SK-N-SH (cell line): Measurements from ENCODE around the gene MSRB1. TPM values are rescaled to one million over a fixed set of nuclear protein-coding genes. Genes with fewer than 3 reads are reported as not detected.

ENCODE experiments used
- CTCF ChIA-PET: fragments of 300-600, 350-600 bp; formaldehyde crosslinking; extraction: SDS; loops from one replicate; lab custom pipeline; 2021; lab: Yijun Ruan, JAX
- POLR2A ChIA-PET: fragments of 350-600 bp; sonication (Branson Sonifier 250); formaldehyde crosslinking; extraction: SDS; loops from one replicate; lab custom pipeline; 2020; ENCODE audit warnings: antibody characterized with exemption, inconsistent platforms; lab: Yijun Ruan, JAX
- DNase-seq: peaks from one replicate; pipeline ENCODE4 v3.0.0; 2012
- H2AFZ ChIP-seq: fragments of 200-600 bp; sonication (generic); 2 replicates; pipeline ENCODE4 v1.8.1; 2016; ENCODE audit warnings: antibody characterized with exemption, mild to moderate bottlenecking, low read depth
- H3F3A ChIP-seq: fragments of 200-600 bp; sonication (generic); replicated peaks from 2 replicates; pipeline ENCODE3; 2016; ENCODE audit warnings: antibody characterized with exemption, mild to moderate bottlenecking; ENCODE audit not compliant: insufficient read depth
- H3K27ac ChIP-seq, 2 experiments: fragments of 200-500 bp in 1 of 2; fragments of 200-600 bp in 1 of 2; sonication (Bioruptor generic) in 1 of 2; sonication (generic), shearing (Covaris generic) in 1 of 2; 2 replicates each; pipeline versions ENCODE4 v1.5.1 to v1.6.1; 2014 to 2016; ENCODE audit warnings: low read depth in 2 of 2, inconsistent platforms in 1 of 2, low read length in 1 of 2, mild to moderate bottlenecking in 1 of 2, mixed read lengths in 1 of 2
- H3K27me3 ChIP-seq: fragments of 200-600 bp; sonication (generic), shearing (Covaris generic); 2 replicates; pipeline ENCODE4 v1.6.1; 2016; ENCODE audit warnings: mixed run types; ENCODE audit not compliant: insufficient read depth
- H3K36me3 ChIP-seq, 2 experiments: fragments of 200-500 bp in 1 of 2; fragments of 200-600 bp in 1 of 2; sonication (Bioruptor generic) in 1 of 2; sonication (generic) in 1 of 2; replicated peaks in 1 of 2; 2 replicates each; pipeline versions ENCODE3 to v1.5.1; 2014 to 2016; ENCODE audit warnings: low read length in 1 of 2, mild to moderate bottlenecking in 1 of 2; ENCODE audit not compliant: insufficient read depth in 2 of 2, control insufficient read depth in 1 of 2
- H3K4me1 ChIP-seq, 2 experiments: fragments of 200-500 bp in 1 of 2; fragments of 200-600 bp in 1 of 2; sonication (Bioruptor generic) in 1 of 2; sonication (generic), shearing (Covaris generic) in 1 of 2; 2 replicates each; pipeline versions ENCODE4 v1.5.1 to v1.6.1; 2014 to 2016; ENCODE audit warnings: low read depth in 1 of 2, low read length in 1 of 2, mixed run types in 1 of 2; ENCODE audit not compliant: insufficient read depth in 2 of 2, control insufficient read depth in 1 of 2
- H3K4me2 ChIP-seq: fragments of 200-600 bp; sonication (generic), shearing (Covaris generic); 2 replicates; pipeline ENCODE4 v1.6.1; 2017; ENCODE audit warnings: mixed run types
- H3K4me3 ChIP-seq, 2 experiments: fragments of 200-500 bp in 1 of 2; fragments of 200-600 bp in 1 of 2; sonication (Bioruptor generic) in 1 of 2; sonication (generic), shearing (Covaris generic) in 1 of 2; 2 replicates each; pipeline versions ENCODE4 v1.5.1 to v1.8.1; 2014 to 2016; ENCODE audit warnings: low read depth in 2 of 2, inconsistent platforms in 1 of 2, low read length in 1 of 2, mild to moderate bottlenecking in 1 of 2, mixed read lengths in 1 of 2, moderate library complexity in 1 of 2
- H3K79me2 ChIP-seq: fragments of 200-600 bp; sonication (generic); 2 replicates; pipeline ENCODE4 v1.8.1; 2017; ENCODE audit warnings: mild to moderate bottlenecking; ENCODE audit not compliant: insufficient read depth
- H3K9ac ChIP-seq: fragments of 200-600 bp; sonication (generic); 2 replicates; pipeline ENCODE4 v1.6.1; 2017; ENCODE audit warnings: mixed run types
- H3K9me2 ChIP-seq: fragments of 200-600 bp; sonication (generic); 2 replicates; pipeline ENCODE4 v1.6.1; 2017; ENCODE audit warnings: mixed run types
- H3K9me3 ChIP-seq: fragments of 200-600 bp; sonication (generic); 2 replicates; pipeline ENCODE4 v1.6.1; 2017; ENCODE audit warnings: mixed run types, mild to moderate bottlenecking, moderate library complexity
- H4K20me1 ChIP-seq: fragments of 200-600 bp; sonication (generic); 2 replicates; pipeline ENCODE4 v1.6.1; 2017; ENCODE audit warnings: mild to moderate bottlenecking, mixed run types; ENCODE audit not compliant: insufficient read depth
- CHD2 ChIP-seq: fragments of 150-350 bp; IDR thresholded peaks from 2 replicates; pipeline ENCODE4 v1.6.1; 2018; ENCODE audit warnings: low read length; ENCODE audit not compliant: partially characterized antibody
- EZH2phosphoT487 ChIP-seq: fragments of 200-600 bp; sonication (generic); IDR thresholded peaks from 2 replicates; pipeline ENCODE4 v1.6.1; 2017; ENCODE audit warnings: low read depth, mixed run types, mild to moderate bottlenecking, antibody characterized with exemption, moderate library complexity, borderline replicate concordance
- FOXM1 ChIP-seq: IDR thresholded peaks from 2 replicates; pipeline ENCODE4 v1.4.0; 2012; ENCODE audit warnings: low read depth, mild to moderate bottlenecking
- JUND ChIP-seq: IDR thresholded peaks from 2 replicates; pipeline ENCODE4 v1.4.0; 2012
- NRF1 ChIP-seq: IDR thresholded peaks from 2 replicates; pipeline ENCODE4 v1.6.1; 2012; ENCODE audit warnings: low read depth, mild to moderate bottlenecking, low read length
- POLR2AphosphoS5 ChIP-seq: IDR thresholded peaks from 2 replicates; pipeline ENCODE4 v1.6.1; 2012; ENCODE audit warnings: low read depth, low read length
- RFX5 ChIP-seq: IDR thresholded peaks from 2 replicates; pipeline ENCODE4 v1.6.1; 2012; ENCODE audit warnings: mild to moderate bottlenecking, improper control_type of control experiment, low read length
- RXRA ChIP-seq: IDR thresholded peaks from 2 replicates; pipeline ENCODE4 v1.4.0; 2012; ENCODE audit warnings: low read depth, mild to moderate bottlenecking, borderline replicate concordance
- SMC3 ChIP-seq: IDR thresholded peaks from 2 replicates; pipeline ENCODE4 v1.6.1; 2012; ENCODE audit warnings: low read depth, low read length, improper control_type of control experiment
- TAF1 ChIP-seq: IDR thresholded peaks from 2 replicates; pipeline ENCODE4 v1.6.1; 2012; ENCODE audit warnings: low read depth, mild to moderate bottlenecking, low read length, moderate library complexity, borderline replicate concordance
- TEAD4 ChIP-seq: IDR thresholded peaks from 2 replicates; pipeline ENCODE4 v1.4.0; 2012; ENCODE audit warnings: mild to moderate bottlenecking, borderline replicate concordance; ENCODE audit not compliant: insufficient read depth
- YY1 ChIP-seq: IDR thresholded peaks from 2 replicates; pipeline ENCODE4 v1.4.0; 2012; ENCODE audit warnings: low read depth, mild to moderate bottlenecking
- WGBS: methylation state at CpG from one replicate; pipeline ENCODE4 v1.1.6; 2017; ENCODE audit warnings: low lambda C conversion rate; 5-methylcytosine and 5-hydroxymethylcytosine counted together
- polyA plus RNA-seq, 3 experiments: library from polyadenylated mRNA; depleted of rRNA; stranded (reverse); fragments of >200 nt; gene quantifications; 2 replicates each; pipeline ENCODE4 v1.2.3, GENCODE V29; 2012
- TF ChIP-seq, protein P1 (sequence below): IDR thresholded peaks from 2 replicates; pipeline ENCODE4 v1.4.0; 2012; ENCODE audit warnings: low read depth, borderline replicate concordance
- TF ChIP-seq, protein P2 (sequence below): IDR thresholded peaks from 2 replicates; pipeline ENCODE4 v1.4.0; 2012; ENCODE audit warnings: low read depth, borderline replicate concordance
- TF ChIP-seq, protein P3 (sequence below): fragments of 200-600 bp; sonication (generic); IDR thresholded peaks from 2 replicates; pipeline ENCODE4 v1.6.1; 2017; ENCODE audit warnings: antibody characterized with exemption, mild to moderate bottlenecking, moderate library complexity
- TF ChIP-seq, protein P4 (sequence below): IDR thresholded peaks from 2 replicates; pipeline ENCODE4 v1.6.1; 2012; ENCODE audit warnings: mild to moderate bottlenecking, low read depth, low read length, moderate library complexity
- TF ChIP-seq, protein P5 (sequence below): IDR thresholded peaks from 2 replicates; pipeline ENCODE4; 2012

The MSRB1 gene
- polyA plus RNA-seq, 1 of the 3 experiments (the other 2 are of a cell fraction), result 31.4 TPM

DNA sequence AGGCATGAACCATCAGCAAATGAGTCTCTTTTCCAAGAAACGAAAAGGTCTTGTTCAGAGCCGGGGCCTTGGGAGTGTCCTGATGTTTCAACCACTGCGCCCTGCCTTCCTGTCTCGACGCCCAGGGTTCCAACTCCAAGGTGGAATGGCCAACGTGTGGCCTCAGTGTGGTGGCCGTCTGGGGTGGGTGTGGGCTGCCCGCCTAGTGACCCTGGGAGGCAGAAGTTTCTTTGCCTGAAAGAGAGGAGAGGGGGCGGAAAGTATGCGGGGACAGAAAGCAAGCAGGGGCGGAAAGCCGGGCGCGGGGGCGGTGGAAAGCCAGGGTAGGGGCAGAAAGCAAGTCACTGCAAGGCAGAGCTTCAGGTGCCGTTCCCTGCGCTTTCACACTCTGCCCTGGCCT lies 4.1 kb downstream of the MSRB1 start:
- Histone ChIP-seq H3K9me2 (no peaks in the 10 kb centered on the region), H2AFZ (no peak overlapping the region), H3K27ac (no peak overlapping the region), H3K4me2 (no peak overlapping the region)
- CTCF ChIA-PET, result no interaction called here
- no peak for DNase-seq
- TF ChIP-seq TAF1, result no peak
- TF ChIP-seq RFX5, result no peak
- TF ChIP-seq NRF1, result no peak
- no peak for TF ChIP-seq SMC3
- TF ChIP-seq YY1, result no peak
- no peak for TF ChIP-seq FOXM1
- TF ChIP-seq, protein P1, sequence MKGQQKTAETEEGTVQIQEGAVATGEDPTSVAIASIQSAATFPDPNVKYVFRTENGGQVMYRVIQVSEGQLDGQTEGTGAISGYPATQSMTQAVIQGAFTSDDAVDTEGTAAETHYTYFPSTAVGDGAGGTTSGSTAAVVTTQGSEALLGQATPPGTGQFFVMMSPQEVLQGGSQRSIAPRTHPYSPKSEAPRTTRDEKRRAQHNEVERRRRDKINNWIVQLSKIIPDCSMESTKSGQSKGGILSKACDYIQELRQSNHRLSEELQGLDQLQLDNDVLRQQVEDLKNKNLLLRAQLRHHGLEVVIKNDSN, result no peak
- TF ChIP-seq, protein P2, sequence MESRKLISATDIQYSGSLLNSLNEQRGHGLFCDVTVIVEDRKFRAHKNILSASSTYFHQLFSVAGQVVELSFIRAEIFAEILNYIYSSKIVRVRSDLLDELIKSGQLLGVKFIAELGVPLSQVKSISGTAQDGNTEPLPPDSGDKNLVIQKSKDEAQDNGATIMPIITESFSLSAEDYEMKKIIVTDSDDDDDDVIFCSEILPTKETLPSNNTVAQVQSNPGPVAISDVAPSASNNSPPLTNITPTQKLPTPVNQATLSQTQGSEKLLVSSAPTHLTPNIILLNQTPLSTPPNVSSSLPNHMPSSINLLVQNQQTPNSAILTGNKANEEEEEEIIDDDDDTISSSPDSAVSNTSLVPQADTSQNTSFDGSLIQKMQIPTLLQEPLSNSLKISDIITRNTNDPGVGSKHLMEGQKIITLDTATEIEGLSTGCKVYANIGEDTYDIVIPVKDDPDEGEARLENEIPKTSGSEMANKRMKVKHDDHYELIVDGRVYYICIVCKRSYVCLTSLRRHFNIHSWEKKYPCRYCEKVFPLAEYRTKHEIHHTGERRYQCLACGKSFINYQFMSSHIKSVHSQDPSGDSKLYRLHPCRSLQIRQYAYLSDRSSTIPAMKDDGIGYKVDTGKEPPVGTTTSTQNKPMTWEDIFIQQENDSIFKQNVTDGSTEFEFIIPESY, result no peak
- TF ChIP-seq, all 33 proteins: peak for 0
- no peaks in the 10 kb centered on the region for H3K27me3 ChIP-seq
- no peaks in the 10 kb centered on the region for H3K9me3 ChIP-seq
- no peak overlapping the region for H3K4me3 ChIP-seq
- peaks cover 0 to 10% of the 10 kb centered on the region in 2 experiments; a peak in 2 of 4 replicates for H3K4me1 ChIP-seq
- POLR2A ChIA-PET, result no interaction called here
- no peak overlapping the region for H3K9ac ChIP-seq
- H3K79me2 ChIP-seq, result no peaks in the 10 kb centered on the region
- no peaks in the 10 kb centered on the region for H4K20me1 ChIP-seq
- H3K36me3 ChIP-seq, result peaks cover 4 to 14% of the 10 kb centered on the region in 2 experiments
- H3F3A ChIP-seq, result no peaks in the 10 kb centered on the region
- 93% methylated on average over 17 of the region's 17 CpGs for WGBS

DNA sequence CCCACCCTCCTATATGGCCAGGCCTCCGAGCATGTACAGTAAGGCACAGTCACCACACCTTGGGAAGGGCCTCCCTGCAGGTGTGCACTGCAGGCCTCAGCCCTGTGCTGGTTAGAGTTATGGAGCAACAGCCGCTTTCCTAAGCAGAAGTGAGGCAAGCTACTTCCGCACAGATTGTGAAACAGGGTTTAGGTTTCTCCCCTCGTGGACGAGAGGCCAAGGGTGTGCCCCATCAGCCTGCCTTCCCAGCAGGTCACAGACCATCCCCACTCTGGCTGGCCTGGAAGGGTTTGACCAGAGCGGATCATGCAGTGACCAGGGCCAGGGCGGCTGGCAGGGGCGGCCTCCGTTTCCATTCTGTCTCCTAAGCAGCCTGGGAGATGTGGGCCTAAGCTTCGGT lies 4.7 kb downstream of the MSRB1 start:
- Histone ChIP-seq H3K4me3 (no peak overlapping the region), H4K20me1 (no peaks in the 10 kb centered on the region), H3K4me1 (peaks cover 0 to 10% of the 10 kb centered on the region in 2 experiments; a peak in 2 of 4 replicates), H3K27ac (no peak overlapping the region), H3K9me3 (no peaks in the 10 kb centered on the region), H3K4me2 (no peak overlapping the region), H3K36me3 (peaks cover 4 to 14% of the 10 kb centered on the region in 2 experiments), H3K9me2 (no peaks in the 10 kb centered on the region), H3K9ac (no peak overlapping the region), H3K79me2 (no peaks in the 10 kb centered on the region), H3K27me3 (no peaks in the 10 kb centered on the region), H2AFZ (no peak overlapping the region), H3F3A (no peaks in the 10 kb centered on the region)
- DNase-seq, result no peak
- WGBS, result 93% methylated on average over 6 of the region's 10 CpGs
- POLR2A ChIA-PET, result no interaction called here
- CTCF ChIA-PET, result no interaction called here
- TF ChIP-seq CHD2 (no peak), RXRA (no peak), EZH2phosphoT487 (no peak), TEAD4 (no peak), POLR2AphosphoS5 (no peak), JUND (no peak)
- TF ChIP-seq, protein P3, sequence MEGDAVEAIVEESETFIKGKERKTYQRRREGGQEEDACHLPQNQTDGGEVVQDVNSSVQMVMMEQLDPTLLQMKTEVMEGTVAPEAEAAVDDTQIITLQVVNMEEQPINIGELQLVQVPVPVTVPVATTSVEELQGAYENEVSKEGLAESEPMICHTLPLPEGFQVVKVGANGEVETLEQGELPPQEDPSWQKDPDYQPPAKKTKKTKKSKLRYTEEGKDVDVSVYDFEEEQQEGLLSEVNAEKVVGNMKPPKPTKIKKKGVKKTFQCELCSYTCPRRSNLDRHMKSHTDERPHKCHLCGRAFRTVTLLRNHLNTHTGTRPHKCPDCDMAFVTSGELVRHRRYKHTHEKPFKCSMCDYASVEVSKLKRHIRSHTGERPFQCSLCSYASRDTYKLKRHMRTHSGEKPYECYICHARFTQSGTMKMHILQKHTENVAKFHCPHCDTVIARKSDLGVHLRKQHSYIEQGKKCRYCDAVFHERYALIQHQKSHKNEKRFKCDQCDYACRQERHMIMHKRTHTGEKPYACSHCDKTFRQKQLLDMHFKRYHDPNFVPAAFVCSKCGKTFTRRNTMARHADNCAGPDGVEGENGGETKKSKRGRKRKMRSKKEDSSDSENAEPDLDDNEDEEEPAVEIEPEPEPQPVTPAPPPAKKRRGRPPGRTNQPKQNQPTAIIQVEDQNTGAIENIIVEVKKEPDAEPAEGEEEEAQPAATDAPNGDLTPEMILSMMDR, result no peak
- TF ChIP-seq, protein P4, sequence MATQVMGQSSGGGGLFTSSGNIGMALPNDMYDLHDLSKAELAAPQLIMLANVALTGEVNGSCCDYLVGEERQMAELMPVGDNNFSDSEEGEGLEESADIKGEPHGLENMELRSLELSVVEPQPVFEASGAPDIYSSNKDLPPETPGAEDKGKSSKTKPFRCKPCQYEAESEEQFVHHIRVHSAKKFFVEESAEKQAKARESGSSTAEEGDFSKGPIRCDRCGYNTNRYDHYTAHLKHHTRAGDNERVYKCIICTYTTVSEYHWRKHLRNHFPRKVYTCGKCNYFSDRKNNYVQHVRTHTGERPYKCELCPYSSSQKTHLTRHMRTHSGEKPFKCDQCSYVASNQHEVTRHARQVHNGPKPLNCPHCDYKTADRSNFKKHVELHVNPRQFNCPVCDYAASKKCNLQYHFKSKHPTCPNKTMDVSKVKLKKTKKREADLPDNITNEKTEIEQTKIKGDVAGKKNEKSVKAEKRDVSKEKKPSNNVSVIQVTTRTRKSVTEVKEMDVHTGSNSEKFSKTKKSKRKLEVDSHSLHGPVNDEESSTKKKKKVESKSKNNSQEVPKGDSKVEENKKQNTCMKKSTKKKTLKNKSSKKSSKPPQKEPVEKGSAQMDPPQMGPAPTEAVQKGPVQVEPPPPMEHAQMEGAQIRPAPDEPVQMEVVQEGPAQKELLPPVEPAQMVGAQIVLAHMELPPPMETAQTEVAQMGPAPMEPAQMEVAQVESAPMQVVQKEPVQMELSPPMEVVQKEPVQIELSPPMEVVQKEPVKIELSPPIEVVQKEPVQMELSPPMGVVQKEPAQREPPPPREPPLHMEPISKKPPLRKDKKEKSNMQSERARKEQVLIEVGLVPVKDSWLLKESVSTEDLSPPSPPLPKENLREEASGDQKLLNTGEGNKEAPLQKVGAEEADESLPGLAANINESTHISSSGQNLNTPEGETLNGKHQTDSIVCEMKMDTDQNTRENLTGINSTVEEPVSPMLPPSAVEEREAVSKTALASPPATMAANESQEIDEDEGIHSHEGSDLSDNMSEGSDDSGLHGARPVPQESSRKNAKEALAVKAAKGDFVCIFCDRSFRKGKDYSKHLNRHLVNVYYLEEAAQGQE, result no peak
- TF ChIP-seq, protein P1, result no peak
- TF ChIP-seq, protein P5, sequence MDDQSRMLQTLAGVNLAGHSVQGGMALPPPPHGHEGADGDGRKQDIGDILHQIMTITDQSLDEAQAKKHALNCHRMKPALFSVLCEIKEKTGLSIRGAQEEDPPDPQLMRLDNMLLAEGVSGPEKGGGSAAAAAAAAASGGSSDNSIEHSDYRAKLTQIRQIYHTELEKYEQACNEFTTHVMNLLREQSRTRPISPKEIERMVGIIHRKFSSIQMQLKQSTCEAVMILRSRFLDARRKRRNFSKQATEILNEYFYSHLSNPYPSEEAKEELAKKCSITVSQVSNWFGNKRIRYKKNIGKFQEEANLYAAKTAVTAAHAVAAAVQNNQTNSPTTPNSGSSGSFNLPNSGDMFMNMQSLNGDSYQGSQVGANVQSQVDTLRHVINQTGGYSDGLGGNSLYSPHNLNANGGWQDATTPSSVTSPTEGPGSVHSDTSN, result no peak
